DMS53 treated with DMSO at 0.1 percent for 48 hours (cell line): ENCODE results near the gene SH2D4B.

Experiments
- DNase-seq: peaks from one replicate; lab custom pipeline; 2025; ENCODE audit not compliant: unreplicated experiment; lab: John Stamatoyannopoulos, UW

Gene SH2D4B

GRCh38 chr10:80503584-80504157 lies 34.0 kb upstream of the SH2D4B start:
- DNase-seq: no peak

DNA sequence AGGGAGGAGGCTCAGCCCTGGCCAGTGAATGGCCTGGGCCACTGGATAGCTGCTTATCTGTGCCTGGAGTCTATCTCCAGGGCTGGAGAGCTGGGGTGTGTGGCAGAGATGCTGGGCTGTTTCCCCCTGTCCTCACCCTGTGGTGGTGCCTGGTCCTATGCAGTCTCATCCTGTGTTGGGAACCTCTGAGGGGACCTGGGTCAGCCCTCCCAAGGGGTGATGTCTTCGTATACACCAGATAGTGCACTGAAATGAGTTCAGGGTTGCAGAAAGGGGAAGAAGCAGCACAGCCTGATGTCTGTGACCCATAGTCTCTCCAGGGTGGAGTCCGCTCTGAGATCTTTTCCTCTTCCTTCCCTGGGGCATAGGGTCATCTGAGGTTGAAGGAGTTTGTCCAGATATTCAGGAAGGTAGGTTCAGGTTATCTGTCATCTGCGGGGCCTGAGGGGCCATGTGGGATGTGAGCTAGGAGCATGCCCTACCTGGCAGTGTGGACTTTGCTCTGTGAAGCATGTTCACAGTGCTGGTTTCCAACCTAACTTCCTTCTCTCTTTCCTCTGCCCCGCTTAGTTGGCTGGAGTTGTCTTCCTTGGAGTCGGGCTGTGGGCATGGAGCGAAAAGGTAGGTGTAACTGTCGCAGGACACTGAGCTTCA lies 33.4 kb upstream of the SH2D4B start:
- DNase-seq: no peak

DNA sequence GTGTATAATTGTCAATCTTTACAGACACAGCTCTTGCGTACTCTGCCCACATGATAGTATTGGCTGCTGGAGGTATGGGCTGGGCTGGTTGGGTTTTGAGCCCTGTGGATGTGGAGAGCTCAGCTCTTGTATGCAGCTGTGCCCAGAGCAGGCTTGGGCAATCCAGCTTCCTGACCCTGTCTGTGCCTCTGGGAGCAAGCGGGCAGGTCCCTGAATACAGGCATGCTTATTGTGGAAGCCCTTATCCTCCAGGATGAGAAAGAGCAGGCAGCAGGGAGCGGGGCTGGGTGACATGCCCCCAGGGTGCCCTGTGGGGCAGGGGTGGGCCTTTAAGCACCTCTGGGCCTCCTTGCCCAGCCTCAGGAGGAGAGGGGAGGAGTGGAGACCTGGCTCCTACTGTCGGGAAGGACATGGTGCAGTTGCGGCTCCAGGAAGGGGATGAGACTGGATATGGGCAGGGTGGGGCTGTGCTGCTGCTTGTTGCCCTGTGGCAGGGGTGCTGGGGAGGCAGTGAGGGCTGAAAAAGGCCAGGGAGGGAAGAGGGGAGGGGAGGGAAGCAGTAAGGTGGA lies 32.7 kb upstream of the SH2D4B start:
- no peak for DNase-seq

DNA sequence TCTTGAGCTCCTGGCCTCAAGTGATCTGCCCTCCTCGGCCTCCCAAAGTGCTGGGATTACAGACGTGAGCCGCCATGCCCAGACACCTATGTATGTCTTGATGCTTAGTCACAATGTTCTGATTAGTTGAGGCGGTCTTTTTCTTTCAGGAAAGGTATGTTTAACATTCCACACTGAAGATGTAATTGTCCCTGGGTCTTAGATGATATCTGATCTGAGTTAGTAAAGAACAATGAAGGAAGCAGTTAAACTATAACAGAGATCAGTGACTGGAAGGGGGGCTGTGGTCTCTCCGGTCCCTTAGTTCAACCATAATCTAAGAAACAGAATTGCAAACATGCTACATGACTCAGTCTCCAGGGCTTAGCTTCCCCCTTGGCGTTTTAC lies 31.5 kb upstream of the SH2D4B start:
- DNase-seq: no peak

- no peak for DNase-seq
Observed at GRCh38 chr10:80506836-80507487, 30.7 kb upstream of the SH2D4B start.

DNA sequence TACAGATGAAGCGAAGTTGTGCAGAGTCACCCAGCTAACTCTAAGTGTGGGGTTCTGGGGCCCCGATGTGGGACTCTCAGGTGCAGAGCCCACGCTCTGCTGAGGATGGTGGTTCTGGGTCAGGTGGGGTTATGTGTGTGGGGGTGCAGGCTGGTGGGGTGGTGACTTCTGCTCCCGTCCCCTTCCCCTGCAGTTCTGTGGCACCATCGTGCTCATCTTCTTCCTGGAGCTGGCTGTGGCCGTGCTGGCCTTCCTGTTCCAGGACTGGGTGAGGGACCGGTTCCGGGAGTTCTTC lies 28.6 kb upstream of the SH2D4B start:
- no peak for DNase-seq

DNA sequence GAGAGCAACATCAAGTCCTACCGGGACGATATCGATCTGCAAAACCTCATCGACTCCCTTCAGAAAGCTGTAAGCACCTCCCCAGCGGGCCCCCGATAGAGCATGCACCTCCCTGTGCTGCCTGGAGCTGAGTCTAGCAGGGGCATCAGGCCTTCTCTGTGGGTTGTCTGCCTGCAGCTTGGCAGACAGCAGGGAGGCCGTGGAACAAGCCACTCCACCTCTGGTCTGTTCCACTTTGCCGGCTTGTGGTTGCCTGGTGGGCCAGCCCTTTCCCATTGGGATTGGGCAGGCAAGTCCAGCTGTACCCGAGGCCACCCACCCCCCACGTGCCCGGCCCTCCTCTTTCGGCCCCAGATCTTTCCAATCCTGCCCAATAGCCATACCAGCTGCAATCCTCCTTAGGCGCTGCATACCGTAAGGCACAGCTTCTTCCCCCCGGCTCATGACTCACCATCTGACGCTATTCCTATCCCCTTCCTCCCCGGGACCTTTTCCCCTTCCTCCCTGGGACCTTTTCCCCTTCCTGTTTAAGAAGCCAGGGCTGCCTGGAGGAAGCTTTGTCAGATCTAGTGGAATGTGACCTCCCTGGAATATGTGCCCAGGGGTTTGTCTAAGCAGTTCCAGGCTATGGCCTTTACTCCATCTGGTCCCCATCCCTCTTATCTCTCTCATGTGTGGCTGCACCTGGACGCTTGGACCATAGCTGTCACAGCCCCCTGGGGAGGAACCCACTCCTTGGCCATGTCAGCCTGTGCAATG lies 28.1 kb upstream of the SH2D4B start:
- DNase-seq: no peak

- no peak for DNase-seq
Observed at GRCh38 chr10:80512031-80512526, 25.6 kb upstream of the SH2D4B start.

- no peak for DNase-seq
Observed at GRCh38 chr10:80513106-80513505, 24.6 kb upstream of the SH2D4B start.

GRCh38 chr10:80515511-80515910 lies 22.2 kb upstream of the SH2D4B start:
- no peak for DNase-seq

GRCh38 chr10:80515941-80516340 lies 21.8 kb upstream of the SH2D4B start:
- DNase-seq: no peak

- DNase-seq: no peak
Observed at GRCh38 chr10:80516506-80517075, 21.1 kb upstream of the SH2D4B start.

GRCh38 chr10:80517416-80518142 lies 20.1 kb upstream of the SH2D4B start:
- DNase-seq: no peak

DNA sequence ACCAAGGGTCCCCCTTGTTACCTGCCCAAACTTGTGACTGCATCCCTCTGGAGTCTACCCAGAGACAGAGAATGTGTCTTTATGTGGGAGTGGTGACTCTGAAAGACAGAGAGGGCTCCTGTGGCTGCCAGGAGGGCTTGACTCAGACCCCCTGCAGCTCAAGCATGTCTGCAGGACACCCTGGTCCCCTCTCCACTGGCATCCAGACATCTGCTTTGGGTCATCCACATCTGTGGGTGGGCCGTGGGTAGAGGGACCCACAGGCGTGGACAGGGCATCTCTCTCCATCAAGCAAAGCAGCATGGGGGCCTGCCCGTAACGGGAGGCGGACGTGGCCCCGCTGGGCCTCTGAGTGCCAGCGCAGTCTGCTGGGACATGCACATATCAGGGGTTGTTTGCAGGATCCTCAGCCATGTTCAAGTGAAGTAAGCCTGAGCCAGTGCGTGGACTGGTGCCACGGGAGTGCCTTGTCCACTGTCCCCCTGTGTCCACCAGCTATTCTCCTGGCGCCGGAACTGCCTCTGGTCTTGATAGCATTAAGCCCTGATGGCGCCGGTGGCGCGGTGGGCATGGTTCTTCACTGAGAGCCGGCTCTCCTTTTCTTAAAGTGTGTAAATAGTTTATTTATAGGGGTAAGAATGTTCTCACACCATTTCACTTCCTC lies 19.4 kb upstream of the SH2D4B start:
- DNase-seq: no peak

DNA sequence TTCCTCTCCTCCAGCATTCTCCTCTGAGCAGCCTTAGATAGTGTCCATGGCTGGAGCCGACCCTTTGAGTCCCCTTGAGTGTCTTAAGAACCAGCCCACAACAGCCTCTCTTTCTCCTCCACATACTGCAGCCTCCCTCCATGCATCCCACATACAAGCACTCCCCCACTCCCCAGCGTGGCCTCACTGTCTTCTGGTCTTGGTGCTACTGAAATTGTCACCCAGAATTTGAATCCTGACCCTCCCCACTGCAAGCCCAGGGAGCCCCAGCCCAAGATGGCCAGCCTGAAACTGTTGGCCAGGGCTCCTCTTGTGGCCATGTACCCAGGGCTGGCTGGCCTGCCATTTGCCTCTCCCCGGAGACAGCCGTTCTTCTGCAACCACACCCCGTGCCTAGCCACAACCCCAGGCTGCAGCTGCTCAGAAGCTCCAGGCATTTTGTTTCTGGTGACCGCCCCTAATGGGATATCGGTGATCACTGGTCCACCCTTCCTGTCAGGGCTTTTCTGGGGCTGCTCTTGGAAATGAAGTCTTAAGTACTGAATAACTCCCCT lies 18.8 kb upstream of the SH2D4B start:
- DNase-seq: no peak

- DNase-seq: no peak
Observed at GRCh38 chr10:80519936-80520650, 17.6 kb upstream of the SH2D4B start.

DNA sequence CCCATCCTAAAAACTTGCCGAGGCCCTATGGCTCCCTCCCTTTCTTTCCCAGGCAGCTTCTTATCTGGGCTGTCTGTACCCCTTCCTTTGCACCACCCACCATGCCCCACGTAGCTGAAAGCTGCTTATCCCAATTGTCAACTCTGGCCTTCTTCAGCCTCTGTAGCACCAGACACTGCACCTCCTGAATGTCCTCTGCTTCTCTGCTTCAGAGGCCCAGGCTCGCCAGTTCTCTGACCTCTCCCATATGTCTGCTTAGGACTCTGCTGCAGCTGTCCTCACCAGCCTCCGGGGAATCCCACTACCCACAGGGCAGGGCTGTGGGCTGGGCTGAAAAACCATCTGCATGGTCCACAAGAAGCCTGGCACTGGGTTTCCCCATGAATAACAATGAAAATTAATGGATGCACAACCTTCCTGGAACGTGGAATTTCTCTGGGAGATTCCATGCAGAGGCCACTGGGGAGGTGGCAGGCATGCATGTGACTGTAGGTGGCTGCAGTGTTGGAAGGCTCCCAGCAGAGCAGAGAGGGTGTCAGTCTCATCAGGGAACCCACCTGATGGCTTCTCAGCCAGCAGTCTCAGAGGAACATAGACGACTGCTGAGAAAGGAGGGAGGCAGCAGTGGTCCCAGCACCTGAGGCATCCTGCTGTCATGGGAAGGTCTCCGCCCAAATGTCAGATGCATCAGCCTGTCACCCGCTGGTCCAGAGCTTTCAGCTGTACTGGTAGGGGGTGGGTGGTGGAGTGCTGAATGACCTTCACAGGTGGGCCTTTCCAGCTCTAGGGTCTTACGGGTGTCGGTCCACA lies 16.8 kb upstream of the SH2D4B start:
- no peak for DNase-seq

DNA sequence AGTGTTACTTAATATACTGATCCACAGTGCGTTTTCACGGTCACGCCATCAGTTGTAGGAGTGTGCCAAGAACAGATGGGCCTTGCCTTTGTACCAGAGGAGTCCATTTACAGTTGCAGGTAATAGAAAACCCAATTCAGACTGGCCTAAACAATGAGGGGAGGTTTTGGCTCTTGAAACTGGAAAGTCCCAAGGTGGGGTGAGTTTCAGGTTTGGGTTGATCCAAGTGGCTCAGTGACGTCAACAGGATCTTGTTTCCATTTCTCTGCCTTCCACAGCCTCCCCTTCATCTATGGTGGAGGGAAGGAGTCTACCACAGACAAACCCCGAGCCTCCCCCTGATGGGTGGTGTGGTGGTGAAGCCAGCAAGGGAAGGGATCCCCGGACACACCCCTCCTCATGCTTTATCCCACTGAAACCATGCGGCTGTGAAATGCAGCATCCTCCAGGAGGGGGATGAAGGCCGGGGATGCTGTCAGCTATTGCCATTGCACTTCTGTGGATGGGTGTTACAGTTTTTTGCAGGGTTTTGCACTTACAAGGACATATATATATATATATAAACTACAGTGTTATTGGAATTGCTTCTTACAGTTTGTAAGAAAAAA lies 14.8 kb upstream of the SH2D4B start:
- DNase-seq: no peak
